T1000 (cell line): Measurements from ENCODE around the gene HNRNPF.
"Not testable (repeated sequence)": the region's sequence is repeated elsewhere in the genome, so short reads cannot be mapped to it uniquely, and the experiment has no call there.

Experiments used
- DNase-seq: peaks from one replicate; lab custom pipeline; 2025; ENCODE audit warnings: mixed read lengths; lab: John Stamatoyannopoulos, UW

HNRNPF gene

DNA sequence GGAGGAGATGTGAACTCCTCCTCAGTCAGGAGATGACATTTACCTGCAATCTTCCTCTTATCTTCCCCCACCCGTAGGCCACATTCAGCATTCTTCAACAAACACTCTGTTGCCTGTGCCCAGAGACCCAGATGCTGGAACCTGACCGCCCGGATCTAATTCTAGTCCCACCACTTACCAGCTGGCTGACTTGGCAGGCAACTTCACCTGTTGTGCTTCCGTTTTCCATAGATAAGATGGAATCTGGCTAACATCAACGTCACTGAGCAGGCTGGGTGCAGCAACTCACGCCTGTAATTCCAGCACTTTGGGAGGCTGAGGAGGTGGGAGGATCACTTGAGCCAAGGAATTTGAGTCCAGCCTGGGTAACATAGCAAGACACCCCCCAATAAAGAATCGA lies 58.8 kb downstream of the HNRNPF start:
- DNase-seq = no peak

DNA sequence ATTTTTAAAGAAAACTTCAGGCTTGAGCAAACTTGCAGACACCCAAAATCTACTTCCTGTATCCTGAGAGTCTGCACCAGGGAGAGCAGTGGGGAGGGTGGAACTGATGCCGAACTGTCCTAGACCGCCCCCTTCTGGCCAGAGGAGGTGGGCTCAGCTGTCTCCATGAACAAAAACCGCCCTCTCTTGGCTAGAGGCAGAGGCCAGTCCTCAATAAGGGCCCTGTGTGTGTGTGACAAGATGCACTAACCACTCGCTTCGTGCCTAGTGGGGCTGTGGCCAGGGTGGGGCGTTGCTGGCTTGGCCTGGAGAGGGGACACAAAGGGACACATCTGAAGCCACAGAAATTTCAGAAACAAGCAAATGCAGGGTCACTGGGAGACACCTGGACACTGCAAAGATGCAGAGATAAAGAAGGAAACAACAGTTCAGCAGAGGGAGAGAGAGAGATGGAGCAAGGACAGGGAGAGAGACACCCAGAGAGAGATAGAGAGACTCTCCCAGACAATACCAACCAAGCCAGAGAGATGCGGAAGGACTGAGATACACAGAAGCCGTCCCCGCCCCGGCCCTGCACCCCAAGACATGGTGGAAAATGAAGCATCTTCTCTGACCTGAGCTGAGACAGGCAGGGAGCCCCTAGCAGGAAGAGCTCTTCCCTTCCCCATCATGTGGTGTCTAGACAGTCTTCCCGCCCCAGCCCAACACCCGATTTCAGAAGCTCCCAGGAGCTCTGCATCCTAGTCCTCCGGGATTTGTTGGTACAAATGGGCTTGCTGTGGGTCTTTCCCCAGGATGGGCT lies 60.3 kb downstream of the HNRNPF start:
- no peak for DNase-seq

DNA sequence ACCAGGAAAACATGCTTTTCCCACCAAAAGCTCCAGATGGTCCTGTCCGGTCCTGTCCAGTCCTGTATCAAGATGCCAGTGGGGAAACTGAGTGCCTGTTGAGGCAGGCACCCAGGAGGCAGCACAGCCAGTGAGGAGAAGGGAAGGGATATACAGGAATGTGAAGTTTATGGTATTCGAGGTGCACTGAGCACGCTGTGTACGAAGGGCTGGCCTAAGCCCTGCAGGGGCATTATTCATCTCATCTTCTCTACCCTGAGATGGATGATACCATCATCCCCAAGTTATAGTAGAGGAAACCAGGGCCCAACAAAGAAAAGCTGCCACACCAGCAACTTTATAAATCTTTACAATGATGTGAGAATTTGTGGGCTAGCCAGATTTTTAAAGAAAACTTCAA lies 61.0 kb downstream of the HNRNPF start:
- no peak for DNase-seq

DNA sequence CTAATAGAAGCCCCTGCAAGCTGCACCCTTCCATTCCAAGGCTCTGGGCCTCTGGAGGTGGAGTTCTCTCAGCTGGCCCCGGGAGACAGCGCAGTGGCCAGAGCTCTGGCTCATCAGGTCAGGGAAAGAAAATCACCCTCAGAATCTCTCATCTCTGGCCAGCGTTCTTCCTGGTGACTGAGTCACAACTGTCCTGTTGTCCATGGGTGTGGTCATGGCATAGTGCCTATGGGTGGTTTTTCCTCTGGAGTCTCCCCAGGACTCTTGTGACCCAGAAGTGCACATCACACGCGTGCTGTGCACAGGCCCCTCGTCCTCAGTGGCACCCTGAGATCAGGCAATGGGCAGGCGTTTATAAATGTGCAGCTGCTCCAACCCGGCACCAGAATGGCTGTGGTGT lies 64.9 kb downstream of the HNRNPF start:
- no peak for DNase-seq

DNA sequence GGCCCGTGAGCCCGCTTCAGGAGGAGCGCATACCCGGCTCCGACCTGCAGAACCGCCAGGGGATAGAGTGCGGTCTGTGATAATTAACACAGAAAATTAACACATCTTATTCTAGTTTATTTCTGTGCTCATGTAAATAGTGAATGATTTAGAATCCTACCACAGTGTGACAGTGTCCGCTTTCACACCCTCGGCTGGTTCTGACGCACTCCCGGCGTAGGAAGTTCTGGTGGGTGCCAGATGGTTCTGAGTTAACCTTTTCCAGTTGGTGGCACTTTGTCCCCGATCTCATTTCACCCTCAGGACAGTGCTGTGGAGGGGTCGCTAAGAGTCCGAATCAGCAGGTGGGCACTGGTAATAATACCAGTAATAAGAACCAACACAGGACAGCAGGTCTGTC lies 65.9 kb downstream of the HNRNPF start:
- DNase-seq = no peak

DNA sequence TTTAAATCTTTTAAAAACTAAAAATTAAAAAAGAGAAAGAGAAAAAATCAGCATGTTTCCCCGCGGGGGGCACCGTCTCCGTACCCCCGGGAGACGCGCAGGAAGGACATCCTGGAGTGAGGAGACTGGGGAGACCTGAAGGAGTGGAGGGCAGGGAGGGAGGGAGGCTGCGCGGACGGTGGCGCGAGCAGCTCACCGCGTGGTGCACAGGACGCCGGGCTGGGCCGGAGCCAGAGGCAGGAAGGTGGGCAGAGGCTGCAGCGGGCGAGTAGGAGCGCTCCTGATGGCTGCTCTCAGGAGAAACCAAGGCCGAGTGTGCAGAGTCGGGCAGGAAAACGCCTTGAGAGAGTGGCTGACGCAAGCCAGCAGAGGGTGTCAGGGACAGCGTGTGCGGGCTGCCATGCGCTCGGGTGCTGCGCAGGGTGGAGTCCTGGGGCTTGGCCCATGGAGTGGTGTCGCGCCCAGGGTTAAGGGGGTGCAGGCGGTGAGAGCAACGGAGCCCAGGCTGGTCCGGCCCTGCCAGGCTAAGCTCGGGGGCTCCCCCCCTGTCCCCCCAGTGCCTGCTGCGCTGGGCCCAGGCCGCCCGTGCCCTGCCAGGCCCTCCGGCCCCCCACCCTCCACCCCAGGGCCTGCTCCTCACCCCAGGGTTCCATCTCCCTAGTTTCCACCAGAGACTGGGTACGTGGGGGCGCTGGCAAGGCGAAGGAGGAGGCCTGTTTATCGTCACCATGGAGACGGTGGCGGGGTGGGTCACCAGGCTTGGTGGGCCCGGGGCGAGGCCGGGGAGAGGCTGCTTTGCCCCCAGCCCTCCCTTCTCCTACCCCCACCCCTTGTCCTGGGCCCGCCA lies 66.5 kb downstream of the HNRNPF start:
- no peak for DNase-seq

DNA sequence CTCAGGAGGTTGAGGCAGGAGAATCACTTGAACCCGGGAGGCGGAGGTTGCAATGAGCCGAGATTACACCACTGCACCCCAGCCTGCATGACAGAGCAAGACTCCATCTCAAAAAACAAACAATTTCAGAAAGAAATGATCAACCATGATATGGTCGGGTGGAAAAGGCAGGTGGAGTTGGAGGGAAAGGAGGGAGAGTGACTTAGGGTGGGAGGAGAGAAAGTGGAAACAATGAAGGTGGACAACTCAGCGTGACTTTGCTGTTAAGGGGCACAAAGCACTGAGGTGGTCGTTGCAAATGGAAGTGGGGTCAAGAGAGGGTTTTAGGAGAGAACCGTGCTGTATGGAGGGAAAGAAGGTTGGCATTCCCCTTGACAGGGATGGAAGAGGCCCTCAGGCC lies 67.5 kb downstream of the HNRNPF start:
- no peak for DNase-seq

DNA sequence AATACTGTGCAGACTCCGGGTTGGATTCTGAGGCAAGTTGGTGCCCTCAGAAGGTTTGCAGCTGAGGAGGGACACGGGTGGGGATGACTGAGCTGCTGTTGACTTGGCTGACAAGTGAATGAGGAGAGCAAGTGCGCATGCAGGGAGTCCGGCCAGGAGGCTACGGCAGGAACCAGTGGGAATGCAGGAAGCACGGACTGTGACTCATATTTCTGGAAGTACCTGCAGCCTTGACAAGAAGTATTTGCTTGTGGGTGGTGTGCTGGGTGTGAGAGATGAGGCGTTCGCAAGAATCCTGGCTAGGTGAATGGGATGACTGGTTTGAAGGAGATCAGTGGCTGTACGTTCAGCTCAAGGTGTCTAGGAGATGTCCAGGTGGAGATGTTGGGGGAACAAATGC lies 68.4 kb downstream of the HNRNPF start:
- no peak for DNase-seq

DNA sequence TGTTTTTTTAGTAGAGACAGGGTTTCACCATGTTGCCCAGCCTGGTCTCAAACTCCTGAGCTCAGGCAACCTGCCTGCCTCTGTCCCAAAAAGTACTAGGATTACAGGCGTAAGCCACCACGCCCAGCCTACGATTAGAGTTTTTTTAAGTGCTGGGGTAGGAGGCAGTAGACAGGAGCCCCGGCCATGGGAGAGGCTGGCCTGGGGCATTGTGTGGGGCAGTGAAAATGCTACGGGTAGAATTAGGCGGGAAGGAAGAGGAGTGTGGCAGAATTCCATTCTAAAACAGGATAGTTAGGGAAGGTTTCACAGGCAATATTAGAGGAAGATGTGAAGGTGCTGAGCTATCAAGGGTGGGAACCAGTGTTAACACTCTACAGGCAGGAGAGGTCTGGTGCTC lies 68.9 kb downstream of the HNRNPF start:
- no peak for DNase-seq

DNA sequence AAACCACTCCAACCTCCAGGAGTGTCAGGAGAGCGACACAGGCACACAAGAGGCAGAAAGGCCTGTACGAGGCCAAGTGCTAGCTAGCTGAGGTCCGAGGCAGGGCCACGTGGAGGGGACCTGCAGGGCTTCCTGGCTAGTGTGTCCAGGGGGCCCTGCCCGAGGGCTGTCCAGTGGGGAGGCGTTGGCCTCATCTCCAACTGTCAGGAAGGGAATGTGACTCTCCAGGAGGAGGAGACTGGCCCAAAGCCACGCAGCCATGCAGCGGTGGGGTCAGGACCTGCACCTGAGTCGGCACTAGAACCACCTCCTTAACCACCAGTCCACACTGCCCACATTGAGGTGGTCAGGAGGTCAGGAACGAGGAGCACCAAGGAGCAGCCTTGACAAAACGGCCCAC lies 69.8 kb downstream of the HNRNPF start:
- no peak for DNase-seq

DNA sequence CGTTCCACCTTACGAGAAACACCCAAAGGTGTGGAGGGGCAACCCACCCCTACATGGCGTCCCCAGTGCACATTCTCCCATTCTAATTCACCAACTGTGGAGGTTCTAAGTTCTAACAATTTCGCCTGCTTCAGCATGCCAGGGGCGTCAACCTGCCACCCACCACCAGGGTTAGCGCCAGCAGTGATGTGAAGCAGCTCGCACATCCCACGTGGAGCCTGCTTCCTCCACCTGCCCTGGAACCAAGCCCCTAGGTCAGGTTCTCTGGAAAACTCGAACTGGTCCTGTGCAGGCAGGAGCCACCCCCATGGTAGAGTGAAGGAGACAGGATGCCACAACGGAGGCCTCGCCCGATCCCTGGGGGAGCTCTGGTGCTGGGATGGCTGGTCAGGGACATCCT lies 70.9 kb downstream of the HNRNPF start:
- DNase-seq = no peak

DNA sequence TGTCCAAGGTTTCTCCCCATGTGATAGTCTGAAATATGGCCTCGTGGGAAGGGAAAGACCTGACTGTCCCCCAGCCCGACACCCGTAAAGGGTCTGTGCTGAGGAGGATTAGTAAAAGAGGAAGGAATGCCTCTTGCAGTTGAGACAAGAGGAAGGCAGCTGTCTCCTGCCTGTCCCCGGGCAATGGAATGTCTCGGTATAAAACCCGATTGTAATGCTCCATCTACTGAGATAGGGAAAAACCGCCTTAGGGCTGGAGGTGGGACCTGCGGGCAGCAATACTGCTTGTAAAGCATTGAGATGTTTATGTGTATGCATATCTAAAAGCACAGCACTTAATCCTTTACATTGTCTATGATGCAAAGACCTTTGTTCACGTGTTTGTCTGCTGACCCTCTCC lies 71.5 kb downstream of the HNRNPF start:
- not testable (repeated sequence) for DNase-seq

DNA sequence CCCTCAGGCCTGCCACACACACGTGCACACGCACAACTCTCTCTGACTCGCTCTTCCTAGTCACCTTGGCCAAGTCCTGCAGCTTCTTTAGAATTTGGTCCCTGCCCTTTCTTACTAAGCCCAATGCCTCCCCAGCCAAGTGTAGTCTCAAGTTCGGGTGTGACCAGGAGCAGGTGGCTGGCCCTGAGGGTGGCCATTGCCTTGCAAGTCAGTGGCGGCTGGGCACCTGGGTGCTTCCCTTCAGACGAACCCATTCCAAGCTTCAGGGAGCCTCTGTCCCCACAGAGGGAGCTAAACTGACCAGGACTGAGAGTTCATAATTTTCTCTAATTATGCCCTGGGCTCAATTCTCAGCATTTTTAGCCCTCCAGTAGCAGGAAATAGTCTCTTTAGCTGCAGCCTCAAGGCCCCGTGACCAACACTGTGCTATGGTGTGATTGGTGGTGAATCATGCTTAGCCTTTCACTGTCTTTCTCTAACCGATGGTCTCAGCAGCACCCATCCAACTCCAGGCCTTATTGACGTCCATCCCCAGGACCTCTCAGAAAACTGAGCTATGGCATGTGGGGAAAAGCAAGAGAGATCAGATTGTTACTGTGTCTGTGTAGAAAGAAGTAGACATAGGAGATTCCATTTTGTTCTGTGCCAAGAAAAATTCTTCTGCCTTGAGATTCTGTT lies 72.2 kb downstream of the HNRNPF start:
- DNase-seq = no peak

DNA sequence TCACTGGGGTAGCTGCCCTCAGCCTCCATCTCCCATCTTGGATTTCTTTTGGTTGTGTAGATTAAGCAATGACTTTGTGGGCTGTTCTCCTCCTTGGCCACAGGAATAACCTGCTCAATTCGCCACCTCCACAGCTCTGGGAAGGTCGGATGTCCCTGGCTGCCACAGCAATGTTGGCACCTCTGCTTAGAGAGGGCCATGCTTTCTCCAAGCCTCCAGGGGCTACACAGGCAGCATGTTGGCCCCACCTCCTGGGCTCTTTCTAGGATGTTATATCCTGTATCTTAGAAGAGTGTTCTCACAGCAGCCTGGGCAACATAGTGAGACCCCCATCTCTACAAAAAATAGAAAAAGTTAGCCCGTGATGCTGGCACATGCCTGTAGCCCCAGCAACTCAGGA lies 72.9 kb downstream of the HNRNPF start:
- DNase-seq = no peak
